HL-60 (cell line): ENCODE measurements around the gene FARS2.

Experiments
- DNase-seq, 2 experiments: peaks; one replicate each; pipeline ENCODE4 v3.0.0-alpha.2; 2010 to 2020; ENCODE audit warnings: low read depth in 1 of 2, low spot score in 1 of 2
- H3K27ac ChIP-seq: fragments of 250-450 bp; sonication (Bioruptor Pico); replicated peaks from 2 replicates; pipeline ENCODE4 v1.5.1; 2020; ENCODE audit warnings: mild to moderate bottlenecking, moderate library complexity
- H3K27me3 ChIP-seq: fragments of 250-450 bp; sonication (Bioruptor Pico); 2 replicates; pipeline ENCODE4 v1.5.1; 2021; ENCODE audit warnings: mild to moderate bottlenecking, moderate library complexity; ENCODE audit not compliant: insufficient read depth, poor library complexity, severe bottlenecking
- H3K4me3 ChIP-seq: replicated peaks from 2 replicates; pipeline ENCODE4 v1.5.1; 2011; ENCODE audit warnings: mild to moderate bottlenecking, control low read depth, low read length; ENCODE audit not compliant: insufficient read depth
- CTCF ChIP-seq: IDR thresholded peaks from one replicate; pipeline ENCODE4 v1.5.1; 2011; ENCODE audit warnings: low read length, control low read depth, inconsistent platforms; ENCODE audit not compliant: insufficient read depth
- GABPA ChIP-seq: IDR thresholded peaks from 2 replicates; pipeline ENCODE4 v1.6.1; 2012; ENCODE audit warnings: low read depth
- POLR2AphosphoS5 ChIP-seq: IDR thresholded peaks from 2 replicates; pipeline ENCODE4 v1.6.1; 2012; ENCODE audit warnings: low read depth
- REST ChIP-seq: IDR thresholded peaks from 2 replicates; pipeline ENCODE4 v1.6.1; 2012; ENCODE audit warnings: low read depth; ENCODE audit not compliant: insufficient replicate concordance
- SPI1 ChIP-seq: IDR thresholded peaks from 2 replicates; pipeline ENCODE4 v1.6.1; 2012; ENCODE audit warnings: low read depth, mild to moderate bottlenecking, borderline replicate concordance

Gene FARS2

GRCh38 chr6:5280920-5281319 is 19.6 kb downstream of the FARS2 start:
- no peaks in the 10 kb centered on the region for H3K27me3 ChIP-seq
- no peak overlapping the region for H3K4me3 ChIP-seq
- no peak for DNase-seq
- H3K27ac ChIP-seq: peak overlapping the region; percentile 74
- TF ChIP-seq CTCF: no peak
- TF ChIP-seq REST: no peak
- TF ChIP-seq GABPA: no peak
- no peak for TF ChIP-seq POLR2AphosphoS5
- TF ChIP-seq SPI1: no peak

GRCh38 chr6:5282191-5282623 is 20.9 kb downstream of the FARS2 start:
- Histone ChIP-seq H3K4me3 (no peak overlapping the region), H3K27me3 (no peaks in the 10 kb centered on the region), H3K27ac (peak overlapping the region; percentile 74)
- peak in 1 of 2 experiments; percentile 76 for DNase-seq
- TF ChIP-seq POLR2AphosphoS5 (peak; percentile 57; the same call in 1 of the 2 replicates), CTCF (no peak), REST (no peak)

GRCh38 chr6:5285081-5285480 is 23.8 kb downstream of the FARS2 start:
- TF ChIP-seq POLR2AphosphoS5 (no peak), REST (no peak)
- DNase-seq: no peak
- no peak overlapping the region for H3K27ac ChIP-seq
- no peaks in the 10 kb centered on the region for H3K27me3 ChIP-seq
- H3K4me3 ChIP-seq: no peak overlapping the region

GRCh38 chr6:5285526-5285925 is 24.2 kb downstream of the FARS2 start:
- Histone ChIP-seq H3K4me3 (no peak overlapping the region), H3K27ac (no peak overlapping the region), H3K27me3 (no peaks in the 10 kb centered on the region)
- TF ChIP-seq POLR2AphosphoS5: no peak
- no peak for TF ChIP-seq CTCF
- TF ChIP-seq REST: no peak
- TF ChIP-seq SPI1: no peak
- TF ChIP-seq GABPA: no peak
- DNase-seq: no peak
